Naive thymus-derived CD4-positive, alpha-beta T cell (primary cell): ENCODE results near the gene PIK3CD. TPM values are rescaled to one million over a fixed set of nuclear protein-coding genes. Genes with fewer than 3 reads are reported as not detected.
"Not testable (repeated sequence)": the region's sequence is repeated elsewhere in the genome, so short reads cannot be mapped to it uniquely, and the experiment has no call there.

Source experiments
- ATAC-seq: fragments of 150-1000 bp; cut with Tn5 transposase; 2 replicates; pipeline ENCODE4 v1.10.0; 2021; ENCODE audit warnings: mild to moderate bottlenecking, moderate library complexity
- CTCF ChIA-PET: fragments of 350-600 bp; sonication (Branson Sonifier 250); formaldehyde crosslinking; loops from one replicate; lab custom pipeline; 2021; ENCODE audit warnings: antibody characterized with exemption; lab: Charles Lee
- POLR2A ChIA-PET: fragments of 350-600 bp; sonication (Branson Sonifier 250); formaldehyde crosslinking; loops from one replicate; lab custom pipeline; 2021; ENCODE audit warnings: antibody characterized with exemption, inconsistent platforms; lab: Charles Lee
- DNase-seq, 9 donors: peaks; one replicate each; pipeline versions ENCODE4 v3.0.0 to v3.0.0-alpha.2; 2020 to 2022; ENCODE audit warnings: mixed read lengths in 1 of 9
- H3K27ac ChIP-seq: one replicate; pipeline ENCODE4 v1.7.0; 2013; ENCODE audit warnings: mild to moderate bottlenecking, low read depth, low read length, moderate library complexity
- H3K27me3 ChIP-seq, 2 donors: one replicate each; pipeline ENCODE4 v1.7.0; 2013; ENCODE audit warnings: low read length in 2 of 2, mild to moderate bottlenecking in 2 of 2, moderate library complexity in 2 of 2; ENCODE audit not compliant: control insufficient read depth in 2 of 2, insufficient read depth in 2 of 2
- H3K36me3 ChIP-seq, 3 experiments: 1 replicate in 2 of 3; 2 replicates in 1 of 3; pipeline ENCODE4 v1.7.0; 2013; ENCODE audit warnings: low read length in 3 of 3, mild to moderate bottlenecking in 3 of 3, moderate library complexity in 1 of 3; ENCODE audit not compliant: insufficient read depth in 3 of 3, control insufficient read depth in 2 of 3
- H3K4me1 ChIP-seq, 2 donors: one replicate each; pipeline ENCODE4 v1.7.0; 2013; ENCODE audit warnings: low read length in 2 of 2, mild to moderate bottlenecking in 2 of 2, moderate library complexity in 1 of 2; ENCODE audit not compliant: control insufficient read depth in 2 of 2, insufficient read depth in 2 of 2
- H3K4me3 ChIP-seq: 2 replicates; pipeline ENCODE4 v1.7.0; 2013; ENCODE audit warnings: mild to moderate bottlenecking, low read length
- H3K9me3 ChIP-seq, 3 experiments: 1 replicate in 2 of 3; 2 replicates in 1 of 3; pipeline ENCODE4 v1.7.0; 2013; ENCODE audit warnings: low read length in 3 of 3; ENCODE audit not compliant: control insufficient read depth in 2 of 3
- H3K27ac Mint-ChIP-seq, 9 donors: one replicate each; pipeline ENCODE4 v1.8.0; 2020 to 2022; ENCODE audit warnings: mixed read lengths in 9 of 9, mild to moderate bottlenecking in 8 of 9, moderate library complexity in 5 of 9, inconsistent platforms in 2 of 9
- H3K27me3 Mint-ChIP-seq, 5 donors: one replicate each; pipeline ENCODE4 v1.8.0; 2021 to 2022; ENCODE audit warnings: mixed read lengths in 5 of 5, mild to moderate bottlenecking in 1 of 5
- H3K36me3 Mint-ChIP-seq, 5 donors: one replicate each; pipeline ENCODE4 v1.8.0; 2020 to 2022; ENCODE audit warnings: mixed read lengths in 5 of 5, mild to moderate bottlenecking in 3 of 5, inconsistent platforms in 1 of 5
- H3K4me1 Mint-ChIP-seq, 7 donors: one replicate each; pipeline ENCODE4 v1.8.0; 2020 to 2022; ENCODE audit warnings: mixed read lengths in 7 of 7, mild to moderate bottlenecking in 3 of 7, inconsistent platforms in 1 of 7
- H3K4me3 Mint-ChIP-seq, 10 donors: one replicate each; pipeline ENCODE4 v1.8.0; 2020 to 2022; ENCODE audit warnings: mild to moderate bottlenecking in 10 of 10, mixed read lengths in 10 of 10, moderate library complexity in 6 of 10, inconsistent platforms in 2 of 10
- H3K9me3 Mint-ChIP-seq, 11 donors: one replicate each; pipeline ENCODE4 v1.8.0; 2020 to 2022; ENCODE audit warnings: mixed read lengths in 11 of 11, mild to moderate bottlenecking in 4 of 11, inconsistent platforms in 1 of 11, moderate library complexity in 1 of 11
- intact Hi-C, 2 donors: fragments of 100-400 bp; cut with micrococcal nuclease; formaldehyde crosslinking; loops; one replicate each; pipeline ENCODE4 v1.15.1; 2023
- polyA plus RNA-seq, 2 donors: library from polyadenylated mRNA; unstranded; fragments of 300-500 nt; fragmentation: Illumina TruSeq; gene quantifications; one replicate each; pipeline ENCODE4 v1.2.3, GENCODE V29; 2021
- total RNA-seq, 6 experiments: library from RNA in 5 of 6; stranded (reverse) in 5 of 6; gene quantifications; 1 replicate in 5 of 6; 2 replicates in 1 of 6; pipeline ENCODE4 v1.2.3 and lab custom pipeline; 2021 to 2026

Gene PIK3CD
- total and polyA plus RNA-seq, 7 experiments from 2014 or later = 74.9 to 313 (median 280) TPM

DNA sequence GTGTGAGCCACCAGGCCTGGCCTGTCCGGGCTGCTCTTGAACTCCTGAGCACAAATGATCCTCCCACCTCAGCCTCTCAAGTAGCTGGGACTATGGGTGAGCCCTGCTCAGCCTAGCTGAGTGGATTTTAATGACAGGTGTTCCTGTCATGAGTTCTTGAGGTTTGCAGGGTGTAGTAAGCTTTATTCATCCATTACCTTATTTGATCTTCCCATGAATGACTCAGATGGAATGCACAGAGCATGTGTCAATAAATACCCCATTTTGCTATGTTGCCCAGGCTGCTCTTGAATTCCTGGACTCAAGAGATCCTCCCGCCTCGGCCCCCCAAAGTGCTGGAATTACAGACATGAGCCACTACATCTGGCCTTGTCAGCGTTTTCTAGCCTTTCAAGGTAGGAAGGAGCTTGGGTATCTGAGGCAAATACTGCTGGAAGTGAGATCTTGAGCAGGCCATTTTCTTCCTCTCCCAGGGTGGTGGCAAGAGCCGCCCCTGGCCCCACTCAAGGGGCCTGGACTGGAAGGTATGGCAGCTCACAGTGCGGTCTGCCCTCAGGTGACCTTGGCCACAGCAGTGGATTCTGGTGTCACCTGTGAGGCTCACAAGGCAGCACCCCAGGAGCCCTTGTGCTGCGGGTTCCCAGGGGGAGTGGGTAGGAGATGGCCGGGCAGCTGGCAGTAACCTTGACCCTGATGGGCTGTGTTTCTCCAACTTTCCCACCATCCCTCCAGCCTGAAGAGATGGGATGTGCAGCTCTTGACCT, 20.0 kb downstream of the PIK3CD start:
- DNase-seq = no peak
- peaks cover 28 to 34% of the 10 kb centered on the region in 2 donors for H3K4me1 ChIP-seq
- H3K27ac Mint-ChIP-seq = peak overlapping the region; percentile 2 to 87 (median 60)

DNA sequence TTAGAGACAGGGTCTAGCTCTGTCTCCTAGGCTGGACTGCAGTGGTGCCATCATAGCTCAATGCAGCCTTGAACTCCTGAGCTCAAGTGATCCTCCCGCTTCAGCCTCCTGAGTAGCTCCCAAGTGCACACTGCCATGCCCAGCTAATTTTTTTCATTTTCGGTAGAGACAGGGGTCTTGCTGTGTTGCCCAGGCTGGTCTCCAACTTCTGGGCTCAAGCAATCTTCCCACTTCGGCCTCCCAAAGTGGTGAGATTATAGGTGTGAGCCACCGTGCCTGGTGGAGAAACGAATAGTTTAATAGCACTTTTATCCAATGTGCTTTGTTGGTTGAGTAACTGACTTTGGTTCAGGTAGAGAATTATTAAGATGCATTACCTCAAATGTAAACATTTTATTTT, 20.9 kb downstream of the PIK3CD start:
- Mint-ChIP-seq H3K4me3 (peak overlapping the region in 3 of 10 donors; percentile 16 to 42 (median 26)), H3K9me3 (peaks cover 0 to 3% (median 0%) of the 10 kb centered on the region in 11 donors), H3K27ac (peak overlapping the region in 5 of 9 donors; percentile 36 to 87 (median 60)), H3K27me3 (no peaks in the 10 kb centered on the region), H3K36me3 (peaks cover 7 to 40% (median 24%) of the 10 kb centered on the region in 5 donors), H3K4me1 (peaks cover 50 to 89% (median 79%) of the 10 kb centered on the region in 7 donors)
- peaks cover 35 to 39% of the 10 kb centered on the region in 2 donors for H3K4me1 ChIP-seq
- CTCF ChIA-PET = interaction anchor here (0.8 to 1.1 kb wide), 4 partner anchors 15 to 44 kb away, joined by 3 to 4 read pairs (median 4); no protein-coding TSS in a partner anchor
- H3K9me3 ChIP-seq = no peaks in the 10 kb centered on the region
- H3K27me3 ChIP-seq = no peaks in the 10 kb centered on the region
- POLR2A ChIA-PET = interaction anchor here (0.5 to 2.4 kb wide), 6 partner anchors 9 to 266 kb away, joined by 3 to 18 read pairs (median 4); partner anchors contain the start of gene PIK3CD
- intact Hi-C loops = no loop called here
- no peak for ATAC-seq
- H3K36me3 ChIP-seq = peaks cover 3 to 75% (median 5%) of the 10 kb centered on the region in 3 experiments
- no peak overlapping the region for H3K27ac ChIP-seq
- DNase-seq = no peak
- H3K4me3 ChIP-seq = no peak overlapping the region

More for the DNA sequence above, 20.0 kb downstream of the PIK3CD start:
- Histone ChIP-seq H3K27ac (peak overlapping the region; percentile 34), H3K27me3 (no peaks in the 10 kb centered on the region), H3K9me3 (no peaks in the 10 kb centered on the region), H3K4me3 (no peak overlapping the region), H3K36me3 (peaks cover 3 to 70% (median 5%) of the 10 kb centered on the region in 3 experiments)
- Mint-ChIP-seq H3K4me3 (peak overlapping the region in 6 of 10 donors; percentile 29 to 48 (median 38)), H3K9me3 (no peaks in the 10 kb centered on the region), H3K27me3 (no peaks in the 10 kb centered on the region), H3K36me3 (peaks cover 3 to 33% (median 18%) of the 10 kb centered on the region in 5 donors), H3K4me1 (peaks cover 42 to 81% (median 71%) of the 10 kb centered on the region in 7 donors)
- ChIA-PET CTCF (interaction anchor here (0.8 to 1.1 kb wide), 3 partner anchors 16 to 43 kb away, joined by 3 to 4 read pairs (median 4); no protein-coding TSS in a partner anchor), POLR2A (interaction anchor here (0.5 to 2.4 kb wide), 8 partner anchors 10 to 1389 kb away, joined by 3 to 18 read pairs (median 4); partner anchors contain the start of gene PIK3CD)
- no peak for ATAC-seq
- intact Hi-C loops = loop anchor here in 1 of 2 donors (2.0 kb wide), 1 partner anchor 15 kb away; no protein-coding TSS in a partner anchor

DNA sequence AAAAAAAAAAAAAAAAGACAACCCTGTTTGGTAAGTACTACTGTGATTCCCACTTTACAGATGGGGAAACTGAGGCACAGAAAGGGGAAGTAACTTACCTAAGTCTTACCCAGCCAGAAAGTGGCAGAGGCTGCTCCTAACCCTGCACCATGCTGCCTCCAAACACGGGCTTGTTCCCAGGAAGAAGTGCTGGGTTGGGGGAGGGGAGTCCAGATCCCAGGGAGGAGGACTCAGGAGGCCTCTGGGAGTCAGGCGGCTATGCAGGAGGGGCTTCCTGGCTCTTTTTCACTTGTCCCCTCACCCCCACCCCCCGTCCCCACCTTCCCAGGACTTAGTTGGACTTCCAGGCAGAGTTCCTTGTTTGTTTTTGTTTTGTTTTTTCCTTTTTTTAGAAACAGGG, 23.9 kb downstream of the PIK3CD start:
- H3K9me3 ChIP-seq = no peaks in the 10 kb centered on the region
- no peak for DNase-seq
- peaks cover 51 to 89% (median 76%) of the 10 kb centered on the region in 7 donors for H3K4me1 Mint-ChIP-seq
- H3K4me1 ChIP-seq = peaks cover 37 to 42% of the 10 kb centered on the region in 2 donors
- POLR2A ChIA-PET = interaction anchor here (0.8 to 1.9 kb wide), 3 partner anchors 11 to 45 kb away, joined by 4 to 9 read pairs (median 5); partner anchors contain the start of gene PIK3CD
- no peak for ATAC-seq
- peaks cover 3 to 43% (median 27%) of the 10 kb centered on the region in 5 donors for H3K36me3 Mint-ChIP-seq
- no peaks in the 10 kb centered on the region for H3K27me3 Mint-ChIP-seq
- intact Hi-C loops = no loop called here
- H3K4me3 Mint-ChIP-seq = peak overlapping the region in 1 of 10 donors; percentile 68
- no peak overlapping the region for H3K27ac ChIP-seq
- peak overlapping the region in 1 of 9 donors; percentile 51 for H3K27ac Mint-ChIP-seq
- peaks cover 4 to 68% (median 5%) of the 10 kb centered on the region in 3 experiments for H3K36me3 ChIP-seq
- H3K9me3 Mint-ChIP-seq = peaks cover 0 to 3% (median 0%) of the 10 kb centered on the region in 11 donors
- CTCF ChIA-PET = interaction anchor here (0.6 to 0.7 kb wide), 2 partner anchors 15 to 23 kb away, joined by 5 to 6 read pairs; no protein-coding TSS in a partner anchor
- H3K27me3 ChIP-seq = no peaks in the 10 kb centered on the region
- H3K4me3 ChIP-seq = no peak overlapping the region

DNA sequence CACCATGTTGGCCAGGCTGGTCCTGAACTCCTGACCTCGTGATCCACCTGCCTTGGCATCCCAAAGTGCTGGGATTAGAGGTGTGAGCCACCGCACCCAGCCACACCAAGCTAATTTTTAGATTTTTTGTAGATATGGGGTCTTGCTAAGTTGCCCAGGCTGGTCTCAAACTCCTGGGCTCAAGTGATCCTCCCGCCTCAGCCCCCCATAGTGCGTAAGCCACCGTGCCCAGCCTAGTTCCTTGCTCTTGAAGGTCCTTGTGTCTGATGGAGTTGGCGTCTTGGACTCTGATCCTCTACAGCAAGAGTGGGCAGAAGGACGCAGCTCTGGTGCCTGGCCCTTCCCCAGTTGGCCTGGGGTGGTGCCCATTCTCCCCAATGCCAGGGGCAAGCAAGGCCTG, 24.6 kb downstream of the PIK3CD start:
- peak overlapping the region in 7 of 9 donors; percentile 57 to 92 (median 88) for H3K27ac Mint-ChIP-seq
- peaks cover 42 to 44% of the 10 kb centered on the region in 2 donors for H3K4me1 ChIP-seq
- peaks cover 4 to 66% (median 5%) of the 10 kb centered on the region in 3 experiments for H3K36me3 ChIP-seq
- peak overlapping the region in 4 of 10 donors; percentile 22 to 68 (median 48) for H3K4me3 Mint-ChIP-seq
- H3K36me3 Mint-ChIP-seq = peaks cover 3 to 43% (median 28%) of the 10 kb centered on the region in 5 donors
- not testable (repeated sequence) for H3K27me3 Mint-ChIP-seq, DNase-seq, ATAC-seq, H3K9me3 ChIP-seq, H3K27me3 ChIP-seq, H3K4me3 ChIP-seq, H3K9me3 Mint-ChIP-seq
- intact Hi-C loops = loop anchor here in 1 of 2 donors (1.0 kb wide), 1 partner anchor 10 kb away; no protein-coding TSS in a partner anchor
- peak overlapping the region; percentile 60 for H3K27ac ChIP-seq
- CTCF ChIA-PET = interaction anchor here (0.6 kb wide), 1 partner anchor 22 kb away, joined by 5 read pairs; no protein-coding TSS in a partner anchor
- POLR2A ChIA-PET = interaction anchor here (0.8 to 1.9 kb wide), 6 partner anchors 10 to 40 kb away, joined by 3 to 9 read pairs (median 4); partner anchors contain the start of gene PIK3CD
- peaks cover 51 to 89% (median 74%) of the 10 kb centered on the region in 7 donors for H3K4me1 Mint-ChIP-seq

DNA sequence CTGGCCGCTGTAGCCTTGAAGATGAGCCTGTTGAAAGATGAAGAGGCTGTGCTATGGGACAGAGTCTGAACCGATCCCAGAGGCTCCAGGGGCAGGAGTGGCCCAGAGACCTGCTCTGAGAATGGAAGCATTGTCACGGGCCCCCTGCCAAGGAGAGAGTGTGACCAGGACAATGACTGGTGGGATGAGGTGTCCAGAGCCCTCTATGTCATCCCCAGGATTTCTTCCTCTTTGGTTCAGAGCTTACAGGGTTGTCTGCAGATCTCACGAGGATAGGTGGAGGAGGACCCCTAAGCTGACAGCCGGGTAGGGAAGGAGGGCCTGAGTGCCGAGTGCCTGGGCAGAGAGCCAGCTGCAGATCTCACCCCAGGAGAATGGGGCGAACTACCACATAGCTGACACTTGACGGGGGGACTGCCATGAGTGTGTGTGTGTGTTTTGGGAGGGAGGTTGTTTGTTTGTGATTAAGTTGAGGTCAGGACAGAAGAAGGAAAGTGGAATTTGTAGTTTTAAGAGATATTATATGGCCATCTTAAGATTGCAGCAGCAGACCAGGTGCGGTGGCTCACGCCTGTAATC, 25.4 kb downstream of the PIK3CD start:
- Histone ChIP-seq H3K4me1 (peaks cover 40 to 46% of the 10 kb centered on the region in 2 donors), H3K27ac (peak overlapping the region; percentile 60), H3K27me3 (no peaks in the 10 kb centered on the region), H3K4me3 (no peak overlapping the region), H3K9me3 (no peaks in the 10 kb centered on the region), H3K36me3 (peaks cover 4 to 58% (median 5%) of the 10 kb centered on the region in 3 experiments)
- Mint-ChIP-seq H3K9me3 (peaks cover 0 to 3% (median 0%) of the 10 kb centered on the region in 11 donors), H3K27me3 (no peaks in the 10 kb centered on the region), H3K36me3 (peaks cover 3 to 38% (median 26%) of the 10 kb centered on the region in 5 donors), H3K4me1 (peaks cover 52 to 90% (median 71%) of the 10 kb centered on the region in 7 donors), H3K27ac (peak overlapping the region in 8 of 9 donors; percentile 44 to 92 (median 88)), H3K4me3 (peak overlapping the region; percentile 11 to 71 (median 36))
- no peak for DNase-seq
- ChIA-PET CTCF (no interaction called here), POLR2A (interaction anchor here (0.5 to 2.1 kb wide), 9 partner anchors 8 to 539 kb away, joined by 3 to 9 read pairs (median 3); partner anchors contain the start of gene PIK3CD)
- intact Hi-C loops = loop anchor here in 1 of 2 donors (1.0 kb wide), 1 partner anchor 9 kb away; no protein-coding TSS in a partner anchor
- ATAC-seq = no peak
